Thyroid gland (tissue), 4 donors: Measurements from ENCODE around the gene GLYR1. TPM values are rescaled to one million over a fixed set of nuclear protein-coding genes. Genes with fewer than 3 reads are reported as not detected.

Experiments
- DNase-seq, 2 donors: peaks; one replicate each; pipeline ENCODE4 v3.0.0-alpha.2; 2019
- H3K27ac ChIP-seq, 3 donors: fragments of 200-600 bp; sonication (generic); 1 replicate in 2 of 3; 2 replicates in 1 of 3; pipeline ENCODE4 v1.5.1; 2016 to 2019; ENCODE audit warnings: mild to moderate bottlenecking in 1 of 3, moderate library complexity in 1 of 3
- H3K27me3 ChIP-seq: fragments of 200-600 bp; sonication (generic); one replicate; pipeline ENCODE4 v1.5.1; 2019
- H3K36me3 ChIP-seq, 2 donors: fragments of 200-600 bp; sonication (generic); one replicate each; pipeline ENCODE4 v1.5.1; 2016 to 2019
- H3K4me1 ChIP-seq, 2 donors: fragments of 200-600 bp; sonication (generic); one replicate each; pipeline ENCODE4 v1.5.1; 2017 to 2019
- H3K4me3 ChIP-seq, 3 donors: fragments of 200-600 bp; sonication (generic); replicated peaks in 1 of 3; 1 replicate in 2 of 3; 2 replicates in 1 of 3; pipeline ENCODE4 v1.5.1; 2016; ENCODE audit warnings: mild to moderate bottlenecking in 1 of 3
- H3K9me3 ChIP-seq: fragments of 200-600 bp; sonication (generic); one replicate; pipeline ENCODE4 v1.5.1; 2017
- POLR2A ChIP-seq, 2 donors: fragments of 450-650 bp; IDR thresholded peaks; one replicate each; pipeline ENCODE4 v1.6.1; 2017; ENCODE audit warnings: antibody characterized with exemption in 2 of 2, mild to moderate bottlenecking in 2 of 2, moderate library complexity in 1 of 2
- WGBS, 2 donors: methylation state at CpG; one replicate each; pipeline ENCODE4 v1.1.5; 2017; 5-methylcytosine and 5-hydroxymethylcytosine counted together
- intact Hi-C: fragments of 100-400 bp; cut with DNase I; formaldehyde crosslinking; loops from one replicate; pipeline ENCODE4 v1.15.1; 2023
- total RNA-seq, 4 donors: library from RNA; depleted of rRNA; stranded (reverse); fragments of >200 nt; gene quantifications; one replicate each; pipeline ENCODE4 v1.2.3, GENCODE V29; 2016
- TF ChIP-seq, protein P1 (sequence below), 6 experiments: fragments of 200-600 bp in 3 of 6; fragments of 450-650 bp in 3 of 6; sonication (generic) in 3 of 6; IDR thresholded peaks; one replicate each; pipeline ENCODE4 v1.5.1; 2016 to 2019; ENCODE audit warnings: antibody characterized with exemption in 6 of 6, mild to moderate bottlenecking in 2 of 6, inconsistent platforms in 1 of 6, moderate library complexity in 1 of 6

Gene GLYR1
- total RNA-seq, 4 donors from 2014 or later: 43.1 to 89.2 (median 75.5) TPM

DNA sequence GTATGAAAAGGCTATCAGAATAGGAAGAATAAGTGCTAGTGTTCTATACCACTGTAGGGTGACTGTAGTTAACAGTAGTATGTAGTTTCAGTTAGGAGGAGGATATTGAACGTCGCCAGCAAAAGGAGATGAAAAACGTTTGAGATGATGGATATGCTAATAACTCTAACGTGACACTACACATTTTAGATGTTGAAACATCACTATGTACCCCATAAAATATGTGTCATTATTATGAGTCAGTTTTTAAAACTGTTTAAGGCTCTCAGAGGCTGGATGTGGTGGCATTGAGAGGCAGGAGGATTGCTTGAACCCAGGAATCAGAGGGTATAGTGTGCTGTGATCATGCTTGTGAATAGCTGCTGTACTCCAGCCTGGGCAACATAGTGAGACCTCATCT is 32.0 kb upstream of the GLYR1 start:
- WGBS, 2 donors: 82 to 85% methylated on average over 4 of the region's 4 CpGs
- H3K4me1 ChIP-seq: peaks cover 7 to 16% of the 10 kb centered on the region in 2 donors
- peaks cover 76 to 86% of the 10 kb centered on the region in 2 donors for H3K36me3 ChIP-seq
- H3K9me3 ChIP-seq: no peaks in the 10 kb centered on the region
- H3K27me3 ChIP-seq: no peaks in the 10 kb centered on the region
- no peak for DNase-seq
- no peak overlapping the region for H3K4me3 ChIP-seq
- intact Hi-C loops: loop anchor here (2.0 kb wide), 1 partner anchor 36 kb away; no protein-coding TSS in a partner anchor
- no peak for TF ChIP-seq POLR2A (IDR thresholded peaks at IDR 0.05)
- TF ChIP-seq, protein P1, sequence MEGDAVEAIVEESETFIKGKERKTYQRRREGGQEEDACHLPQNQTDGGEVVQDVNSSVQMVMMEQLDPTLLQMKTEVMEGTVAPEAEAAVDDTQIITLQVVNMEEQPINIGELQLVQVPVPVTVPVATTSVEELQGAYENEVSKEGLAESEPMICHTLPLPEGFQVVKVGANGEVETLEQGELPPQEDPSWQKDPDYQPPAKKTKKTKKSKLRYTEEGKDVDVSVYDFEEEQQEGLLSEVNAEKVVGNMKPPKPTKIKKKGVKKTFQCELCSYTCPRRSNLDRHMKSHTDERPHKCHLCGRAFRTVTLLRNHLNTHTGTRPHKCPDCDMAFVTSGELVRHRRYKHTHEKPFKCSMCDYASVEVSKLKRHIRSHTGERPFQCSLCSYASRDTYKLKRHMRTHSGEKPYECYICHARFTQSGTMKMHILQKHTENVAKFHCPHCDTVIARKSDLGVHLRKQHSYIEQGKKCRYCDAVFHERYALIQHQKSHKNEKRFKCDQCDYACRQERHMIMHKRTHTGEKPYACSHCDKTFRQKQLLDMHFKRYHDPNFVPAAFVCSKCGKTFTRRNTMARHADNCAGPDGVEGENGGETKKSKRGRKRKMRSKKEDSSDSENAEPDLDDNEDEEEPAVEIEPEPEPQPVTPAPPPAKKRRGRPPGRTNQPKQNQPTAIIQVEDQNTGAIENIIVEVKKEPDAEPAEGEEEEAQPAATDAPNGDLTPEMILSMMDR (IDR thresholded peaks at IDR 0.05): no peak
- no peak overlapping the region for H3K27ac ChIP-seq

DNA sequence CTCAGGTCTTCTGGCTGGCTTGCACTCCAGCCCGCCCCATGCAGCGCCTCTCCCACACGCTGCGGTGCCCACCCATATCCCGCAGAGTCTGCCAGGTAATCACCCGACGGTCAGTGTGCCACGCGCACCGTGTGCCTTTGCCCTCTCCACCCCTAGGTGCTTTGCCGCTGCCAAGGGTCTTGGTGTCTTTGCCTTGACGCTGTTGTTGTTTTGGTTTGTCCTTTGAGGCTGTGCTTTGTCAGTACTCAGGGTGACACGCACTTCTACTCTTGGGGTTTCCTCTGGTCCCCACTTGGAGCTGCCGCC is 30.2 kb upstream of the GLYR1 start:
- TF ChIP-seq, protein P1 (IDR thresholded peaks at IDR 0.05): no peak
- no peak for TF ChIP-seq POLR2A (IDR thresholded peaks at IDR 0.05)
- peaks cover 5 to 12% of the 10 kb centered on the region in 2 donors for H3K4me1 ChIP-seq
- peaks cover 78 to 84% of the 10 kb centered on the region in 2 donors for H3K36me3 ChIP-seq
- no peak overlapping the region for H3K27ac ChIP-seq
- intact Hi-C loops: no loop called here
- no peak overlapping the region for H3K4me3 ChIP-seq
- whole genome bisulfite sequencing, 2 donors: 91 to 96% methylated on average over 14 of the region's 14 CpGs
- no peaks in the 10 kb centered on the region for H3K27me3 ChIP-seq
- DNase-seq: no peak
- H3K9me3 ChIP-seq: no peaks in the 10 kb centered on the region

DNA sequence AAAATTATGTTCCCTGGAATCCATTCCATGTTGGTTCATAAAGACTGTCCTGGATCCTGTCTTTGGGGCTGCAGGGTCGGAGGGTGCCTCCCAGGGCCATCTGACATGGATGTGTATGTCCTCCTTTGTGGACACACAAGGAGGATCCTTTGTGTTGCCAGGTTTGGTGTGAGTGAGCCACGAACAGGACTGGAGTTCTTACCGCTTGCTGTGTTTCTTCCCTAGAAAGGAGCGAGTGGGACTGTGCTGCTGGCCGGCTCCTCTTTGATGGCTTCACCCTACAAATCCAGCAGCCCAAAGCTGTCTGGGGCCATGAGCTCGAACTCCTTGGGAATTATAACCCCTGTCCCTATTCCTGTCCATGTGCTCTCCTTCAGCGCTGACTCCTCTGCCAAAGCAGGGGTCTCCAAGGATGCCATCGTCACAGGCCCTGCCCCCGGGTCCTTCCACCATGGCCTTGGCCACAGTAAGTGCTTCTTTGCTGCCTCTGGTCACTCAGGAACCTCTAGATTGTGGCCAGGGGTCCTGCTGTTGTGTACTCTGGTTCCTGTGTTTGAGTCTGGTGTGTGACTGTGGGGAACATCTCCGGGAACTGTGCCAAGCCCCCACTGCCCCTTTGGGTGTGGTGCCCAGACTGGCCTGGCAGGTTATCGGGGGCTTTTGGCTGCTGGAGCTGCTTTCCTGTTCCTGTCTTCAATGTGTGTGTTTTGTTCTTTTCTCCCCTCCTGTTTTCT is 29.7 kb upstream of the GLYR1 start:
- intact Hi-C loops: no loop called here
- no peak overlapping the region for H3K4me3 ChIP-seq
- no peaks in the 10 kb centered on the region for H3K27me3 ChIP-seq
- TF ChIP-seq POLR2A (IDR thresholded peaks at IDR 0.05): no peak
- TF ChIP-seq, protein P1 (IDR thresholded peaks at IDR 0.05): no peak
- no peak overlapping the region for H3K27ac ChIP-seq
- no peaks in the 10 kb centered on the region for H3K9me3 ChIP-seq
- WGBS, 2 donors: 90 to 91% methylated on average over 10 to 11 of the region's 11 CpGs
- H3K4me1 ChIP-seq: peaks cover 0 to 7% of the 10 kb centered on the region in 2 donors
- DNase-seq: no peak
- peaks cover 81 to 86% of the 10 kb centered on the region in 2 donors for H3K36me3 ChIP-seq

DNA sequence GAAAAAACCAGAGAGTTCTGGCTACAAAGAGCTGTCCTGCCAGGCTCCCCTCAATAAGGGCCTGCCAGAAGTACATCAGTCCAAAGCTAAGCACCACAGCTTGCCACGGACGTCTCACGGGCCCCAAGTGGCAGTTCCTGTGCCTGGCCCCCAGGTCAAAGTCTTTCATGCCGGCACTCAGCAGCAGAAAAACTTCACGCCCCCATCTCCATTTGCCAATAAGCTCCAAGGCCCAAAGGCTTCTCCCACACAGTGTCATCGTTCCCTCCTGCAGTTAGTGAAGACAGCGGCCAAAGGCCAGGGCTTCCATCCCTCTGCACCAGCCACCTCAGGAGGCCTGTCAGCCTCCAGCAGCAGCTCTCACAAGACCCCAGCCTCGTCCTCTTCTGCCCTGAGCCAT is 27.6 kb upstream of the GLYR1 start:
- H3K27me3 ChIP-seq: no peaks in the 10 kb centered on the region
- H3K27ac ChIP-seq: no peak overlapping the region
- no peaks in the 10 kb centered on the region for H3K9me3 ChIP-seq
- 91 to 93% methylated on average over 8 of the region's 8 CpGs for WGBS, 2 donors
- TF ChIP-seq, protein P1 (IDR thresholded peaks at IDR 0.05): no peak
- no peak for TF ChIP-seq POLR2A (IDR thresholded peaks at IDR 0.05)
- H3K4me1 ChIP-seq: peaks cover 8 to 15% of the 10 kb centered on the region in 2 donors
- no peak overlapping the region for H3K4me3 ChIP-seq
- DNase-seq: no peak
- intact Hi-C loops: no loop called here
- peaks cover 71 to 83% of the 10 kb centered on the region in 2 donors for H3K36me3 ChIP-seq

DNA sequence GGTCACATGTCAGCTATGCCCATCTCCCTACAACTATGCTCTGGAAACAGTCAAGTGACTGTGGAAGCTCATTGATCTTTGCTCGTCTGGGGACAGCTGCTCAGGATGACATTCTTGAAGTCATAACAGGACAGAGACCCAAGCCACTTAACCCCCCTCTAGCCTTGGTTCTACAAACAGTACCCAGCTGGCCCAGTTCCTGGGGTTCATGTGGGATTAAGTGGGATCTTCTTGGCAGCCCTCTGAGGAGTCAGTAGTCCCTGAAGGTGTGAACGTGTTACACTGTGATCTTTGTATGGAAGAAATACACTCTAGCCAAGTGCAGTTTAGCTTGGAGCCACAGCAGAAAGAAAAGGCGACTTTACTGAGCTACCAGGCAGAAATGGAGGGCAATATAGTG is 26.0 kb upstream of the GLYR1 start:
- Histone ChIP-seq H3K4me1 (peaks cover 21 to 30% of the 10 kb centered on the region in 2 donors), H3K27me3 (no peaks in the 10 kb centered on the region), H3K9me3 (no peaks in the 10 kb centered on the region), H3K4me3 (no peak overlapping the region), H3K36me3 (peaks cover 63 to 70% of the 10 kb centered on the region in 2 donors), H3K27ac (no peak overlapping the region)
- DNase-seq: no peak
- TF ChIP-seq, protein P1 (IDR thresholded peaks at IDR 0.05): no peak
- WGBS, 2 donors: 68 to 83% methylated on average over 3 of the region's 3 CpGs
- intact Hi-C loops: no loop called here
